ES-I3 (cell line): ENCODE measurements around the gene AAGAB.

Experiments used
- H3K36me3 ChIP-seq: 2 replicates; pipeline ENCODE4 v1.6.1; 2013; ENCODE audit warnings: mild to moderate bottlenecking, low read length, control low read depth, moderate library complexity; ENCODE audit not compliant: insufficient read depth
- H3K4me1 ChIP-seq: 2 replicates; pipeline ENCODE4 v1.6.1; 2013; ENCODE audit warnings: mild to moderate bottlenecking, control low read depth, low read length; ENCODE audit not compliant: insufficient read depth
- H3K9ac ChIP-seq: 2 replicates; pipeline ENCODE4 v1.6.1; 2013; ENCODE audit warnings: low read depth, mild to moderate bottlenecking, low read length, moderate library complexity
- H3K9me3 ChIP-seq: 2 replicates; pipeline ENCODE4 v1.6.1; 2013; ENCODE audit warnings: mild to moderate bottlenecking, low read length, moderate library complexity; ENCODE audit not compliant: control insufficient read depth, insufficient read depth

Gene AAGAB

GRCh38 chr15:67195305-67195704, 59.2 kb downstream of the AAGAB start:
- Histone ChIP-seq H3K9me3 (no peaks in the 10 kb centered on the region), H3K4me1 (peaks cover 10% of the 10 kb centered on the region), H3K9ac (no peak overlapping the region), H3K36me3 (peaks cover 6% of the 10 kb centered on the region)

DNA sequence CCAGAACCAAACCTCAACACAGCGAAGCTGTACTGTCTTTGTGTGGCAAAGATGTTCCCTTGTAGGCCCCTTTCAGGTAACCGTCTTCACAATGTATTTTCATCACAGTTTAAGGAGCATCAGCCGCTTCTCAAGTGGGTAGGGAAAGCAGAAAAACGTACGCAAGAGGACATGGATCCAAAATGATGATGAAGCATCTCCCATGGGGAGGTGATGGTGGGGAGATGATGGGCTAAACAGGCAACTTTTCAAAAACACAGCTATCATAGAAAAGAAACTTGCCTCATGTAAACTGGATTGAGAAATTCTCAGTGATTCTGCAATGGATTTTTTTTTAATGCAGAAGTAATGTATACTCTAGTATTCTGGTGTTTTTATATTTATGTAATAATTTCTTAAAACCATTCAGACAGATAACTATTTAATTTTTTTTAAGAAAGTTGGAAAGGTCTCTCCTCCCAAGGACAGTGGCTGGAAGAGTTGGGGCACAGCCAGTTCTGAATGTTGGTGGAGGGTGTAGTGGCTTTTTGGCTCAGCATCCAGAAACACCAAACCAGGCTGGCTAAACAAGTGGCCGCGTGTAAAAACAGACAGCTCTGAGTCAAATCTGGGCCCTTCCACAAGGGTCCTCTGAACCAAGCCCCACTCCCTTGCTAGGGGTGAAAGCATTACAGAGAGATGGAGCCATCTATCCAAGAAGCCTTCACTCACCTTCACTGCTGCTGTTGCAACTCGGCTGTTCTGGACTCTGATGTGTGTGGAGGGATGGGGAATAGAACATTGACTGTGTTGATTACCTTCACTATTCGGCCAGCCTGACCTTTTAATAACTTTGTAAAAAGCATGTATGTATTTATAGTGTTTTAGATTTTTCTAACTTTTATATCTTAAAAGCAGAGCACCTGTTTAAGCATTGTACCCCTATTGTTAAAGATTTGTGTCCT, 60.0 kb downstream of the AAGAB start:
- H3K36me3 ChIP-seq = peaks cover 6% of the 10 kb centered on the region

GRCh38 chr15:67193223-67193990, 61.1 kb downstream of the AAGAB start:
- H3K9me3 ChIP-seq = no peaks in the 10 kb centered on the region
- peaks cover 6% of the 10 kb centered on the region for H3K36me3 ChIP-seq

More for the DNA sequence above, 60.0 kb downstream of the AAGAB start:
- H3K4me1 ChIP-seq = peaks cover 4% of the 10 kb centered on the region; the same call in 1 of the 2 replicates
- no peaks in the 10 kb centered on the region for H3K9me3 ChIP-seq
- H3K9ac ChIP-seq = no peak overlapping the region

DNA sequence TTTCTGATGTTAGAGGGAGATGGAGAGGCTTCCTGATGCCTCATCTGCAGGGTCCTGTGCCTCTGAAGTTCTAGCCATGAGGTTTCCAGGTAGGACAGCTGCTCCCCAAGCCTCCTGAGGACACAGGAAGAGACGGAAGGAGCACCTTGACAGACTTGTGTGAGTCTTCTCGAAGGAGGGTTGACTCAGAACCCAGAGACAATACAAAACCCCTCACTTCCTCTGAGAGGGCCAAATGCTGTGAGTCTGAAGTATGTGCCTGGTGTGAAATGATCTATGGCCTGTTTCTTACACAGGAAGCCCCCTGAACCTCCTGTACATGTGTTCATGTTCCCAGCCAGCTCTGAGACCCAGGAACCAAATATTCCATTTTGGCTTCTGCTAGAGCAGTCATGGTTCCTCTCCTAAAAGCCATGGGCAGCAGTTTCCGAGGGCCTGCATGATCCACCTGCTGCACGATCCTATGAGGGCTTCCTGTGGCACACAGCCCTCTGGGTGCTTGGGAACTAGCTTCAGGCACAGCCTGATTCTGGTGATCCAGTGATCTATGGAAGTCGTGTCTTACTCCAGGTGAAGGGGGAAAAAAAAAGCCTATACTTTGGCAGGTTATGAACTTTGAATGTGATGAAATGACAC, 62.2 kb downstream of the AAGAB start:
- Histone ChIP-seq H3K4me1 (no peaks in the 10 kb centered on the region), H3K9ac (no peak overlapping the region), H3K9me3 (no peaks in the 10 kb centered on the region), H3K36me3 (peaks cover 6% of the 10 kb centered on the region)

More at GRCh38 chr15:67193223-67193990, 61.1 kb downstream of the AAGAB start:
- no peak overlapping the region for H3K9ac ChIP-seq
- no peaks in the 10 kb centered on the region for H3K4me1 ChIP-seq

DNA sequence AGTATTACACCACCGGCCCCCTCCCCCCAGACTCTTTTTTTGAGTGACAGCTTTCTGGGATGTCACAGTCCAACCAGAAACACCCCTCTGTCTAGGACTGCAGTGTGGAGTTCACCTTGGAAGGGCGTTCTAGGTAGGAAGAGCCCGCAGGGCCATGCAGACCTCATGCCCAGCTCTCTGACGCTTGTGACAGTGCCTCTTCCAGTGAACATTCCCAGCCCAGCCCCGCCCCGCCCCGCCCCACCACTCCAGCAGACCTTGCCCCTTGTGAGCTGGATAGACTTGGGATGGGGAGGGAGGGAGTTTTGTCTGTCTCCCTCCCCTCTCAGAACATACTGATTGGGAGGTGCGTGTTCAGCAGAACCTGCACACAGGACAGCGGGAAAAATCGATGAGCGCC, 63.6 kb downstream of the AAGAB start:
- Histone ChIP-seq H3K36me3 (peaks cover 6% of the 10 kb centered on the region), H3K9ac (no peak overlapping the region), H3K9me3 (no peaks in the 10 kb centered on the region), H3K4me1 (no peaks in the 10 kb centered on the region)

- Histone ChIP-seq H3K4me1 (no peaks in the 10 kb centered on the region), H3K36me3 (peaks cover 6% of the 10 kb centered on the region), H3K9me3 (no peaks in the 10 kb centered on the region), H3K9ac (no peak overlapping the region)
These were observed 64.1 kb downstream of the AAGAB start for GRCh38 chr15:67190326-67190725.

DNA sequence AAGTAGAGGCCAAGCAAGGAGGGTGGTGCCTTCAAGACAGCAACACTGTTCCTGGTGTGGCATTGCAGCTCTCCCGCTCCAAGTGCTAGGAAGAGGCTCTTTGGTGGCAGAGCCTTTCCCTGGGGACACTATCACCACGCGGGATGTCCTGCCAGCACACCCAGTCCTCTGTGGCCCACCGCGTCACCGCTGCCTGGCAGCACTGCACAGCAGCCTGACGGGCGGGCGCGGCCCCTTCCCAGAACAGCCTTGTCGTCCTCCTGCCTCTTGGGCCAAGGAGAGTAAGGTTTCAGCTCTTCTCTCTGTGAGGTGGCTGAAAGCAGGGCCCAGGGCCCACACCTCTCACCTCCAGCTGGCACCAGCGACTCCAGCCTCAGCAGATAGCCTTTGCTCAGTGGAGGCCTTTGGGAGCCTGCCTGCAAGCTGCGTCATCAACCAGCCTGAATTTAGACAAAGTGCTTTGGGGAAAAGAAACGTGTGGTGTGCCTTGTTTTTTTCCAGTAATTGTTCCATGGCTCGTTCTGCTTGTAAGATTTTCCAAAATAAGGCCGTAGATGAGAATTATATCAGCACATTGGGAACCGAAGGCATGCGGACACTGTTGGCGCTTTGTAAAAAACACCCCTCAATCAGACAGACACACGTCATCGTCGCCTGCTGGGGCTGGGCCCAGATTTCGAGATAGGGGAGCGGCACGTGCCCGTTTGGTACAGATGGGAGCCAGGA, 65.0 kb downstream of the AAGAB start:
- H3K4me1 ChIP-seq = no peaks in the 10 kb centered on the region
- no peak overlapping the region for H3K9ac ChIP-seq
- peaks cover 6% of the 10 kb centered on the region for H3K36me3 ChIP-seq
- no peaks in the 10 kb centered on the region for H3K9me3 ChIP-seq

- no peaks in the 10 kb centered on the region for H3K9me3 ChIP-seq
- H3K4me1 ChIP-seq = no peaks in the 10 kb centered on the region
- H3K9ac ChIP-seq = no peak overlapping the region
- H3K36me3 ChIP-seq = peaks cover 6% of the 10 kb centered on the region
These were observed 65.8 kb downstream of the AAGAB start for GRCh38 chr15:67188551-67189218.

- H3K9ac ChIP-seq = no peak overlapping the region
- no peaks in the 10 kb centered on the region for H3K4me1 ChIP-seq
- peaks cover 5% of the 10 kb centered on the region for H3K36me3 ChIP-seq
- no peaks in the 10 kb centered on the region for H3K9me3 ChIP-seq
These were observed 67.1 kb downstream of the AAGAB start for GRCh38 chr15:67187351-67187854.

DNA sequence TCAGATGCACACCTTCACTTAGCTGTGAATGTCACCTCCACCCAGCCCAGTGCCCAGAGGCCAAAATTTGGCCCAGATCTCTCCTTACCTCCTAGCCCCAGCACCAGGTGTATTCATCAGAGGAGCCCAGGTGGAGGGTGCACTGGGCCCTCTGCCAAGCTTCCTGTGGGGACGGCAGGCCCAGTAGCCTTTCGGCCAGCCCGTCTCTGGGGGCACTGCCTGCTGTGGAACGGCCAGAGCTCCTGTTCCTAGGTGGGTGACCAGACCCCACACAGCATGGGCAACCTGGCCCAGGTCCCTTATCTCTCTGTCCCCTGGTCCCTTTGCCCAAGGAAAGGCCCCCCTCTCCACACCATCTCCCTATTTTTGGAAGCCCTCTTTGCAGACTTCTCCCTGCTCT, 67.8 kb downstream of the AAGAB start:
- no peaks in the 10 kb centered on the region for H3K9me3 ChIP-seq
- no peaks in the 10 kb centered on the region for H3K4me1 ChIP-seq
- no peak overlapping the region for H3K9ac ChIP-seq
- peaks cover 4% of the 10 kb centered on the region for H3K36me3 ChIP-seq

DNA sequence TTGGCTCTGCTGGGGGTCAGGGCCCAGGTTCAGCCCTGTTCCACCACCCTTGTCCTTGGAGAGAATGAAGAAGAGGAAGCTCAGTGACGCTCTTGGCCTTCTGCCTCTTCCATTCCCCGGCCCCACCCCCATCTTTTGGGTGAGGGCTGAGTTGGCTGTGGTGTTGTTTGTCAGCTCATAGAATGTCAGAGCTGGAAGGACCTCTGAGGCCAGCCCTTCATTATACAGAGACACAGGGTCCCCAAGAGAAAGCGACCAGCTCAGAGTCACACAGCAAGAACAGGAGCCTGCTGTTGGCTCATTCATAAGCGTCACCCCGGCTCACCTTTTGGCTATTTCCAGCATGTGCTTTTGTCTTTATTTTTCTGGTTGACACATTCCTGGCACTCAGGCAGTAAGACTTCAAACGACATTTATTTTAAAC, 68.2 kb downstream of the AAGAB start:
- H3K4me1 ChIP-seq = no peaks in the 10 kb centered on the region
- H3K9me3 ChIP-seq = no peaks in the 10 kb centered on the region
- no peak overlapping the region for H3K9ac ChIP-seq
- peaks cover 2% of the 10 kb centered on the region for H3K36me3 ChIP-seq

- H3K9ac ChIP-seq = no peak overlapping the region
- H3K36me3 ChIP-seq = no peaks in the 10 kb centered on the region
- no peaks in the 10 kb centered on the region for H3K4me1 ChIP-seq
- no peaks in the 10 kb centered on the region for H3K9me3 ChIP-seq
These were observed 68.7 kb downstream of the AAGAB start for GRCh38 chr15:67185621-67186225.

- Histone ChIP-seq H3K9ac (no peak overlapping the region), H3K9me3 (no peaks in the 10 kb centered on the region), H3K4me1 (no peaks in the 10 kb centered on the region), H3K36me3 (no peaks in the 10 kb centered on the region)
These were observed 69.4 kb downstream of the AAGAB start for GRCh38 chr15:67185051-67185450.
